ENCODE results near the gene ALDH1A3.

The ALDH1A3 gene

DNA sequence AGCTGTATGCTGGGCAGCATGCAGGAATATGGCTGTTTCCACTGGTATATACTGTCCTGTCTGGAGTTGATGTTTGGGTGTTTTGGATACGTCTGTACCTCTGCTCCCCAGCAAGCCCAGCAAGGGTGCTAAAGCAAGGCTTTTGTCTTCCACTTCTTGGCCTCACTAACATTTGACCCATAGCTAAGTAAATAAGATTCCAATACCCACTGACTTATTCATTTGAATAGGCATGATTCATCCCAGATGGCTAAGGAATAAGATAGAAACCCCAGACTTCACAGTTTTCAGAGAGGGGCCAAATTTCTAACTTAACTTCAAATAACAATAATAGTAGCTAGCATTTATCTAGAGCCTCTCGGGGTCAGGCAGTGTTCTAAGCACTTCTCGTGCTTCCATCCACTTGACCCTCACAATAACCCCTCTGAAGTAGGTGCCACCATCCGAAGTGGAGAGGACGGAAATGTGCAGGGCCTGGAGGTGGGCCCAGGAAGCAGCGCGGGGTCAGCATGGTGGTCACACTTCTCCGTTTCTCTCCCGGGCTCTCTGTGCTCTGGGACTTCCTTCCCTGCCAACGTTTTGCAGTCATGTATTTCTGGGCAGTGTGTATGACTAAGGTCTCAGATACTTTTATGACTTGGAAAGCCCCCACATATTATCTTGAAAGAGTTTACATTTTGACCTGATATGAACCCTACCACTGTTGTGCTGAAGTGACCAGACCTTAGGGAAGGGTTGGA lies 78.9 kb downstream of the ALDH1A3 start:
- DNase-seq: no peak

DNA sequence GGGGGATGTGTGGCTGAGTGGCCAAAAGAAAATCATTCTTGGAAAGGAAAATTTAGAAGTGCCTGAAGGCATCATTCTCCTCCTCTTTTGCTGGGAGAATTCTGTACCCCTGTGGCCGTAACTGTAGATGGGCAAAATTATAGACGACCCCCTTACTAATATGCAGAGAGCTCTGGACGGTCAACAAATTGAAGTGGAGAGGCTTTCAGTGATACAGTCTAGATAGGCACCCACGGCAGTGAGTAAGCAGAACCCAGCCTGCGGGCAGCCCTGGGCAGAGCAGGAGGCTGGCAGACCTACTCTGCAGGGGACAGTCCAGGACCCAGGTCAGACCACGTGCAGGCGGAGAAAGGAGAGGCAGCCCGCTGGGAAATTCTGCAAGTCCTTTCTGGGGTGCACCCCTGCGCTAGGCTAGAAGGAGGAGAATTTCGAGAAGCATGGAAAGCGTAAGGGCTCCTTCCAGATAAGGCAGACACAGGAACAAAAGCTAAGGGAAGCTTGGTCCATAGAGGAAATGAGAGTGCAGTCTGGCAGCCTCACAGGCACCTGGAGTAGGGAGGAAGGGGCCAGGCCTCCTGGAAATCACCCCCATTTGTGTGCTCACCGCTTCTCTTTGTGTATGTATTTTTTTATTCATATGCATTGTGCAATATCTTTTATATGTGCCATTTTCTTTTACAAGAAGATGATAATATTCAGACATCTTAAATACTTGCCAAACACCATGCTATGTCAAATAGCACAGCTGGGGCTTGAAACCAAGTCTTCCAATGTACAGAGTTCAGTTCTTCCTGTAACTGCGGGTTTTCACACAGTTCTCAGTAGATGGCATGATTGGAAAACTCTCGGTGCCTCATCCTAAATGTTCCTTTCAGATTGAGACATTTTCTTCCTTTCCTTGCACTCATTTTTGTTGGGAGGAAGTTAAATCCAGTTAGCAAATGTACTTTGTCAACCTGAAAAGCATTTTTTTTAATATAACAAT lies 79.7 kb downstream of the ALDH1A3 start:
- DNase-seq: no peak
